ENCODE results near the gene RORB.

DNA sequence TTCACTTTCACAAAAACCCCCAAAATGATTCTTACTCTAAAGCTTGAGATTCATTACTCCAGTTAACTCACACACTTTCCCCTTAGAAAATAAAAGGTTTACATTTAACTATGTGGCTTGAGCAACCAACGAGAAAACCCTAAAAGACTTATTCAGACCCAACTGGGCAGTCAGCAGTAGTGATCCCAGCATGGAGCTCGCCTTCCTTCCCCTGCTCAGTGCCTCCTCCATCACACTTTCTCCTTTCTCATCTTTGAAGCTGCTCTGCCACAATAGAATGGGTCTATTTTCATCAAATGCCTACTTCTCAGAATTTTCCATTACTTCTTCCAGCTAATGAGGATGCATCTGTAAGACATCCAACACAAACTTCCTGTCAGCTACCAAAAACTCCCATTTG is 29.1 kb downstream of the RORB start:
- TF ChIP-seq, protein P1, sequence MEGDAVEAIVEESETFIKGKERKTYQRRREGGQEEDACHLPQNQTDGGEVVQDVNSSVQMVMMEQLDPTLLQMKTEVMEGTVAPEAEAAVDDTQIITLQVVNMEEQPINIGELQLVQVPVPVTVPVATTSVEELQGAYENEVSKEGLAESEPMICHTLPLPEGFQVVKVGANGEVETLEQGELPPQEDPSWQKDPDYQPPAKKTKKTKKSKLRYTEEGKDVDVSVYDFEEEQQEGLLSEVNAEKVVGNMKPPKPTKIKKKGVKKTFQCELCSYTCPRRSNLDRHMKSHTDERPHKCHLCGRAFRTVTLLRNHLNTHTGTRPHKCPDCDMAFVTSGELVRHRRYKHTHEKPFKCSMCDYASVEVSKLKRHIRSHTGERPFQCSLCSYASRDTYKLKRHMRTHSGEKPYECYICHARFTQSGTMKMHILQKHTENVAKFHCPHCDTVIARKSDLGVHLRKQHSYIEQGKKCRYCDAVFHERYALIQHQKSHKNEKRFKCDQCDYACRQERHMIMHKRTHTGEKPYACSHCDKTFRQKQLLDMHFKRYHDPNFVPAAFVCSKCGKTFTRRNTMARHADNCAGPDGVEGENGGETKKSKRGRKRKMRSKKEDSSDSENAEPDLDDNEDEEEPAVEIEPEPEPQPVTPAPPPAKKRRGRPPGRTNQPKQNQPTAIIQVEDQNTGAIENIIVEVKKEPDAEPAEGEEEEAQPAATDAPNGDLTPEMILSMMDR (IDR thresholded peaks at IDR 0.05) = no peak
- TF ChIP-seq POLR2A (IDR thresholded peaks at IDR 0.05) = no peak

Data from Peyer's patch (tissue), 4 donors.